ENCODE results near the gene PTGR2.
"Not testable (repeated sequence)": the region's sequence is repeated elsewhere in the genome, so short reads cannot be mapped to it uniquely, and the experiment has no call there.

Gene PTGR2

DNA sequence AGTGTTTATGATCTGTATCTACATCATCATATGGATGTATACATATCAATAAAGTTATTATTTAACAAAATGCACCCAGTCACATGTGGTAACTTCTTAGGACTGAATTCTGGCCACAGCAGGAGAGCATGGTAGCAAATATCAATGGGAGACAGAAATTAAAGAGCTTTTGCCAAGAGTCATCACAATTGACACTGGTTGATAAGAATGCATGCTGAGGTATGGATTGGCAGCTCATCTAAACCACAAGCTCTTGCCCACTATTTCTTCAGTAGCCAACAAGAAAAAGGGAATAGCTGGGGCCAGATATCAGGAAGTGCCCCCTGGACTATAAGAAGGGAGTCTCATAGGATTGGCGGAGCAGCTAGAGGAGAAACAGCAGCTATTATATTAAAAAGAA lies 9.4 kb upstream of the PTGR2 start:
- in situ Hi-C loops (cut with HindIII; ENCODE audit: low pct_unique_long_range_greater_than_20kb, low sequenced_read_pairs) = no loop called here
- no peak for TF ChIP-seq JUND (IDR thresholded peaks at IDR 0.05; ENCODE audit: low read depth)
- no peak for DNase-seq (ENCODE audit: low read depth in 1 of 2, low spot score in 1 of 2)

DNA sequence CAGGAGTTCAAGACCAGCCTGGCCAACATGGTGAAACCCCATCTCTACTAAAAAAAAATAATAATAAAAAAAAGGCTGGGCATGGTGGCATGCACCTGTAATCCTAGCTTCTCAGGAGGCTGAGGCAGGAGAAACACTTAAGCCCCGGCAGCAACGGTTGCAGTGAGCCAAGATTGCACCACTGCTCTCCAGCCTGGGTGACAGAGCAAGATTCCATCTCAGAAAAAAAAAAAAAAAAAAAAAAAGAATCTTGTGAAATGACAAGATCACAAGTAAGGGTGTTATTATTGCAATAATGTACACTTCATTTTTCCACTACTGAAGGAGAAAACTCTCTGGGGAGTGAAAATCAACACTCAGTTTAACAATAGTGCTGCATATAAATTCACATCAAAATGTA lies 8.8 kb upstream of the PTGR2 start:
- in situ Hi-C loops (cut with HindIII; ENCODE audit: low pct_unique_long_range_greater_than_20kb, low sequenced_read_pairs) = no loop called here
- no peak for DNase-seq (ENCODE audit: low read depth in 1 of 2, low spot score in 1 of 2)
- no peak for TF ChIP-seq JUND (IDR thresholded peaks at IDR 0.05; ENCODE audit: low read depth)

DNA sequence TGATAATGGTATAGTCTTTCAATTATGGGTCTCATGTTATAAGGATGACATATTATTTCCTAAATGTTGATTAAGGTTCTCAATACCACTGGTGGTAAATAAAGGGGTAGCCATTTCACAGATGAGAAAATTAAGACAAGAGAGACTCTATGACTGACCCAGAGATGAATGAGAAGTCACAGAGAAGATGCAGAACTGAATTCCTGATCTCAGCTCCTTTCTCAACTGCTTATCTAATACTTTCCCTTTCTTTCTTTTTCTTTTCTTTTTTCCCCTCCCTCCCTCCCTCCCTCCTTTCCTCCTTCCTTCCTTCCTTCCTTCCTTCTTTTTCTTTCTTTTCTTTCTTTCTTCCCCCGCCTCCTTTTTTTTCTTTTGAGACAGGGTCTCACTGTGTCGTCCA lies 8.3 kb upstream of the PTGR2 start:
- in situ Hi-C loops (cut with HindIII; ENCODE audit: low pct_unique_long_range_greater_than_20kb, low sequenced_read_pairs) = no loop called here
- no peak for TF ChIP-seq JUND (IDR thresholded peaks at IDR 0.05; ENCODE audit: low read depth)
- DNase-seq (ENCODE audit: low read depth in 1 of 2, low spot score in 1 of 2) = no peak

DNA sequence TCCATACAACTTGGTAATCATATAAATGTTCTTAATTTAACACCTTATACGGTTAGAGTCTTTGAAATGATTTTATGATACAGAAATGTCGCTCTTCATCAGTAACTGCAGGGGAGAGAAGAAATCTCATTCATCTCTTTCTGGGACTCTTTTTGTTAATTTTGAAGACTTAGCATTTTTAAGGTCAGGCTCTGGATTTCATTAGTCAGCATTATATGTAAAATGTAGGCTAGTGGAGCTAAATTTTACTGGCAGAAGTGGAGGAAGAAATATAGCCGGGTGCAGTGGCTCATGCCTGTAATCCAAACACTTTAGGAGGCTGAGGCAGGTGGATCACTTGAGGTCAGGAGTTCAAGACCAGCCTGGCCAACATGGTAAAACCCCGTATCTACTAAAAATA lies 4.7 kb upstream of the PTGR2 start:
- no peak for TF ChIP-seq JUND (IDR thresholded peaks at IDR 0.05; ENCODE audit: low read depth)
- DNase-seq (ENCODE audit: low read depth in 1 of 2, low spot score in 1 of 2) = no peak
- in situ Hi-C loops (cut with HindIII; ENCODE audit: low pct_unique_long_range_greater_than_20kb, low sequenced_read_pairs) = no loop called here

DNA sequence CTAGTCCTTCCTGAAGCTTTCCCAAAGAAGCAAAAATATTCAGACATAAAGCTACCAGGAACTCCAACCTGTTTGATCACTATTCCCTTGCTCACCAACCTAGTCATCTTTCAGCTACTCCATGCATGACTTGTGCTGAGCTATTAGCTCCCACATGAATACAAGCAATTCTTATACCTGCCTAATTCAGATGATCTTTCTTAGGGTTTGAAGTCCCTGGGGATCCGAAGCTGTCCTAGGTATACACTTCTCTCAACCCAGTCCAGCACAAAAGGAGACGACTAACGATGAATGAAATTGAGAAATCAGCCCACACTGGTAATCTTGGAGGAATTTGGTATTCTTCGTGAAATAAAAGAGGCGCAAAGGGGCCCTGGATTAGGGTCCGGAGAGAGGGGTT lies 631 bp upstream of the PTGR2 start:
- peak in 1 of 2 experiments; percentile 76 for DNase-seq (ENCODE audit: low read depth in 1 of 2, low spot score in 1 of 2)
- no peak for TF ChIP-seq JUND (IDR thresholded peaks at IDR 0.05; ENCODE audit: low read depth)
- in situ Hi-C loops (cut with HindIII; ENCODE audit: low pct_unique_long_range_greater_than_20kb, low sequenced_read_pairs) = no loop called here

DNA sequence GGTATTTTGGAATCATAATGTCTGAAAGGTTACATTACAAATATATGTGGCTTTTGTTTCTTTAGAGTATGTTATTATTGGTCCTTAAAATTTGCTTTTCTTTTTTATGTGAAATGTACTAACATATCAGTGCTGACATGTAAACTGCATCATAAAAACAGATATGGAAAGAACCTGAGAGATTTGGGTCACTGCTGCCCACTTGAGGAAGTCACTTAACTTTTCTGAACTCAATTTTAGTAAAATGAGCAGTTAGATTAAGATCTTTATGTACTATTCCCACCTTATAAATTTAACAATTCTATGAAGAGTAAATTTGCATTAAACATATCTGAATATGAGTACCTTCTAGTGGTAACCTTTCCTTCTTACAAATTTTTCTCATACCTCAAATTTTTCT lies 7.5 kb downstream of the PTGR2 start:
- no peak for TF ChIP-seq JUND (IDR thresholded peaks at IDR 0.05; ENCODE audit: low read depth)
- in situ Hi-C loops (cut with HindIII; ENCODE audit: low pct_unique_long_range_greater_than_20kb, low sequenced_read_pairs) = no loop called here
- DNase-seq (ENCODE audit: low read depth in 1 of 2, low spot score in 1 of 2) = no peak

DNA sequence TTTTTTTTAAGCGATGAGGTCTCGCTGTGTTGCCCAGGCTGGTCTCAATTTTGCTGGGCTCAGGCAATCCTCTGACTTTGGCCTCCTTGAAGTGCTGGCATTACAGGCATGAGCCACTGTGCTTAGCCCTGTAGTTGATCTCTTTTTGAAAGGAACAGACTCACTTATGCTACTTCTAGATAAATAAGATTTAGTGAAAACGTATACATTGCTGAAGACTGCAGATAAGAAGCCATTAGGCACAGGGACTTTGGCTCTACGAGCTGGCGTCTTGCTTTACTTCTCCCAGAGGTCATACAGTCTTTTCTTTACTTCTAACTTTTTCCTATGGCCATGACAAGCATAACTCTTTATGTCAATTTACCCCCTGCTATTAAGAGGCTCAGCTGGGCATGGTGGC lies 9.4 kb downstream of the PTGR2 start:
- in situ Hi-C loops (cut with HindIII; ENCODE audit: low pct_unique_long_range_greater_than_20kb, low sequenced_read_pairs) = no loop called here
- no peak for DNase-seq (ENCODE audit: low read depth in 1 of 2, low spot score in 1 of 2)
- no peak for TF ChIP-seq JUND (IDR thresholded peaks at IDR 0.05; ENCODE audit: low read depth)

DNA sequence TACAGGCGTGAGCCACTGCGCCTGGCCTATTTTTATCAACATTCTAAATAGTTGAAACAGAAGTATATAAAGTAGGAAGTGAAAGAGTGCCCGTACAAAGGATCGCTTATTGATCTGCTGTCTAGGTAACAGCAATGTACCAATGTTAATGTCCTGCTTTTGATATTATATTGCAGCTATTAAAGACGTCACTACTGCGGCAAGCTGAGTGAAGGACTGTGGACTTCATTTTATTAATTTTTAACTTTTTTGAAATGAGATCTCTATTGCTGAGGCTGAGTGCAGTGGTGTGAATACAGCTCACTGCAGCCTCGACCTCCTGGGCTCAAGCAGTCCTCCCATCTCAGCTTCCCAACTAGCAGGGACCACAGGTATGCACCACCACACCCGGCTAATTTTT lies 10.8 kb downstream of the PTGR2 start:
- in situ Hi-C loops (cut with HindIII; ENCODE audit: low pct_unique_long_range_greater_than_20kb, low sequenced_read_pairs) = no loop called here
- TF ChIP-seq JUND (IDR thresholded peaks at IDR 0.05; ENCODE audit: low read depth) = no peak
- DNase-seq (ENCODE audit: low read depth in 1 of 2, low spot score in 1 of 2) = no peak

DNA sequence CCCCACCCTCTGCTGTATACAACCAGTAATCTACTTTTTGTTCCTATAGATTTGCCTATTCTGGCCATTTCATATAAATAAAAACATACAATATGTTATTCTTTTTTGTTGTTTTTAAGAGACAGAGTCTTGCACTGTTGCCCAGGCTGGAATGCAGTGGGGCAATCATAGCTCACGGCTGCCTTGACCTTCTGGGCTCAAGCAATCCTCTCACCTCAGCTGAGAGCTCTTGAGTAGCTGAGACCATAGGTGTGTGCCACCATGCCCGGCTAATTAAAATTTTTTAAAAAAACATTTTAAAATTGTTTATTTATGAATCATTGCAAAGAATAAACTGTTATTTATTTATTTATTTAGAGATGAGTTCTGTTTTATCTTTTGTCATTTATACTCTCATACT lies 11.6 kb downstream of the PTGR2 start:
- no peak for DNase-seq (ENCODE audit: low read depth in 1 of 2, low spot score in 1 of 2)
- no peak for TF ChIP-seq JUND (IDR thresholded peaks at IDR 0.05; ENCODE audit: low read depth)
- in situ Hi-C loops (cut with HindIII; ENCODE audit: low pct_unique_long_range_greater_than_20kb, low sequenced_read_pairs) = no loop called here

DNA sequence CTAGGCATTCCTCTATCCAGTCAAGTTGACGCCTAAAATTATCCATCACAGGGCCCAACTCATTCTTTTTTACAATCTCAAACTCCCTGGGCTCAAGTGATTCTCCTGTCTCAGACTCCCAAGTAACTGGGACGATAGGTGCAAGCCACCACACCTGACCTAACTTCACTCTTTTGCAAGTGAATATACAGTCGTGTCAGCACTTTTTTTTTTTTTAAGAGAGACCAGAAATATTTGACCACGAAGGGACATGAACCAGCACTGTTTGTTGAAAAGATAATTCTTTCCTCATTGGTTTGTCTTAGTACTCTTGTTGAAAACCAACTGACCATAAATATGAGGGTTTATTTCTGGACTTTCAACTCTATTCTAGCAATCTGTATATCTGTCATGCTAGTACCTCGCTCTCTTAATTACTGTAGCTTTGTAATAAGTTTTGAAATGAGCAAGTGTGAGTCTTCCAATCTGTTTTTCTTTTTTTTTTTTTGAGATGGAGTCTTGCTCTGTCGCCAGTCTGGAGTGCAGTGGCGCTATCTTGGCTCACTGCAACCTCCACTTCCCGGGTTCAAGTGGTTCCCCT lies 14.0 kb downstream of the PTGR2 start:
- in situ Hi-C loops (cut with HindIII; ENCODE audit: low pct_unique_long_range_greater_than_20kb, low sequenced_read_pairs) = no loop called here

DNA sequence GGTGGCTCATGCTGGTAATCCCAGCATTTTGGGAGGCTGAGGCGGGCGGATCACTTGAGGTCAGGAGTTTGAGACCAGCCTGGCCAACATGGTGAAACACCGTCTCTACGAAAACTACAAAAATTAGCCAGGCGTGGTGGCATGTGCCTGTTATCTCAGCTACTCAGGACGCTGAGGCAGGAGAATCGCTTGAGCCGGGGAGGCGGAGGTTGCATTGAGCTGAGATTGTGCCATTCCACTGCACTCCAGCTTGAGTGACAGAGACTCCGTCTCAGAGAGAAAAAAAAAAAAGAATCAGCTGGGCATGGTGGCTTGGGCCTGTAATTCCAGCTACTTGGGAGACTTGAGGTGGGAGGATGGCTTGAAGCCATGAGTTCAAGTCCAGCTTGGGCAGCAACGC lies 18.1 kb downstream of the PTGR2 start:
- DNase-seq (ENCODE audit: low read depth in 1 of 2, low spot score in 1 of 2); in situ Hi-C loops (cut with HindIII; ENCODE audit: low pct_unique_long_range_greater_than_20kb, low sequenced_read_pairs): not testable (repeated sequence)

More for the DNA sequence above, 14.0 kb downstream of the PTGR2 start:
- no peak for DNase-seq (ENCODE audit: low read depth in 1 of 2, low spot score in 1 of 2)
- no peak for TF ChIP-seq JUND (IDR thresholded peaks at IDR 0.05; ENCODE audit: low read depth)

DNA sequence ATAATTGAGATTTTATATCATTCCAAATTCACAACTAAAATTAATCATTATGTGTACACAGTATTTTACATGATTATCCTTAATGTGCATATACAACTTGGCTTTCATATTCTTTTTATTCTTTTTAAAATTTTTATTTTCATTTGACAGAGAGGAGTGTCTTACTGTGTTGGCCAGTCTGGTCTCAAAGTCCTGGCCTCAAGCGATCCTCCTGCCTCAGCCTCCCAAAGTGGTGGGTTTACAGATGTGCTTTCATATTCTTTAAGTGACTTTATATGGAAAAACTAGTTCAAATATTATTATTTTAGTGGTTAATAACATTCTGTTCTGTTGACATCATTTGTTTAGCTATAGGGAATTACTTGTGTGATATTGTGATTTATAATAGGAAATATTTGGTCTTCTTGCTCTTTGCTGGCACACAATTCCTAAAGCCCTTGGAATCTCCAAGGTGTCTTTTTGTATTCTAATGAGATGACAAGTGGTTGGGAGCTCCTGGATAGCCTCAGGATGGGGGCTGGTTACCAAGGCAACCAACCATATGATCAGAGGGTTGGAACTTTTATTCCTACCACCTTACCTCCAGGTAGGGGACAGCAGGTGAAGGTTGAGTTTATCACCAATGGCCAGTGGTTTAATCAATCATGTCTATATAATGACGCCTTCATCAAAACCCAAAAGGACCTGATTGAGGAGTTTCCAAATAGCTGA lies 19.0 kb downstream of the PTGR2 start:
- no peak for TF ChIP-seq JUND (IDR thresholded peaks at IDR 0.05; ENCODE audit: low read depth)
- in situ Hi-C loops (cut with HindIII; ENCODE audit: low pct_unique_long_range_greater_than_20kb, low sequenced_read_pairs) = no loop called here
- no peak for DNase-seq (ENCODE audit: low read depth in 1 of 2, low spot score in 1 of 2)

DNA sequence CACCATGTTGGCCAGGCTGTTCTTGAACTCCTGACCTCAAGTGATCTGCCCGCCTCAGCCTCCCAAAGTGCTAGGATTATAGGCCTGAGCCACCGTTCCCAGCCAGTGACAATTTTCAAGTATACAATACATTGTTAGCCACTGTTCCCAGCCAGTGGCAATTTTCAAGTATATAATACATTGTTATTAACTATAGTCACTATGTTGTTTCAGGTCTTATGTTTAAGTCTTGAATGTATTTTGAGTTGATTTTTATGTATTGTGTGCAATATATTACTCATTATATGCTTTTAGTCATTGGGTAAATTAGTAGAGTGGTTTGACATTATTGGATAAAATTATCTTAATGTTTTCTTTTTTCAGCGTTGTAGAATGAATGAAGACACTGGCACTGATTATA lies 22.0 kb downstream of the PTGR2 start:
- TF ChIP-seq JUND (IDR thresholded peaks at IDR 0.05; ENCODE audit: low read depth) = no peak
- in situ Hi-C loops (cut with HindIII; ENCODE audit: low pct_unique_long_range_greater_than_20kb, low sequenced_read_pairs) = no loop called here

DNA sequence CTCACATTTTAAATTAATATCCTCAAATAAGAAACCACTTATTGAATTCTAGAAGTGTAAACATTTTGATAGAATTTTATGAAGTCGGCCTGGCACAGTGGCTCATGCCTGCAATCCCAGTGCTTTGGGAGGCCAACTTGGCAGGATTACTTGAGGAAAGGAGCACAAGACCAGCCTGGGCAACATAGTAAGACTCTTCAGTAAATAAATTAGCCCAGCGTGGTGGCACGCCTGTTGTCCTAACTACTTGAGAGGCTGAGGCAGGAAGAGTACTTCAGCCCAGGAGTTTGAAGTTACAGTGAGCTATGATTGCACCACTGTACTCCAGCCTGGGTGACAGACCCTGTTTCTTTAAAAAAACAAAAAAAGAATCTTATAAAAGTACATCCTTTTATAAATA lies 26.2 kb downstream of the PTGR2 start:
- DNase-seq (ENCODE audit: low read depth in 1 of 2, low spot score in 1 of 2) = no peak
- no peak for TF ChIP-seq JUND (IDR thresholded peaks at IDR 0.05; ENCODE audit: low read depth)
- in situ Hi-C loops (cut with HindIII; ENCODE audit: low pct_unique_long_range_greater_than_20kb, low sequenced_read_pairs) = no loop called here

More for the DNA sequence above, 22.0 kb downstream of the PTGR2 start:
- DNase-seq (ENCODE audit: low read depth in 1 of 2, low spot score in 1 of 2) = no peak
